Measurements from ENCODE around the gene SLC9A7. TPM values are rescaled to one million over a fixed set of nuclear protein-coding genes. Genes with fewer than 3 reads are reported as not detected.

The SLC9A7 gene
- total and polyA plus RNA-seq, 2 donors (not counting 1 experiment from before 2014, with no cell fraction given) = 13.9 to 47.7 TPM

GRCh38 chrX:46584736-46585135 lies 174.2 kb downstream of the SLC9A7 start:
- H3K27ac ChIP-seq (ENCODE audit: insufficient read depth, low read length) = no peak overlapping the region
- no peak overlapping the region for H3K4me3 ChIP-seq (replicated peaks in 1 of 4; ENCODE audit: control extremely low read depth in 1 of 4, insufficient read depth in 1 of 4, low read depth in 3 of 4, low read length in 4 of 4)
- H4K20me1 ChIP-seq (ENCODE audit: control insufficient read depth, extremely low read depth, insufficient read depth, low read length) = no peaks in the 10 kb centered on the region
- no peak overlapping the region for H3K4me2 ChIP-seq (ENCODE audit: extremely low read depth, insufficient read depth, low read length)
- no peaks in the 10 kb centered on the region for H3K27me3 ChIP-seq (ENCODE audit: control insufficient read depth, insufficient read depth, low read length)
- no peak for TF ChIP-seq CTCF (conservative IDR thresholded peaks at IDR 0.05 in 1 of 2, IDR thresholded peaks at IDR 0.05 in 1 of 2; ENCODE audit: low read depth in 1 of 2, low read length in 2 of 2)
- TF ChIP-seq EZH2 (IDR thresholded peaks at IDR 0.05; ENCODE audit: low read length, missing control alignments) = no peak
- H3K9ac ChIP-seq (ENCODE audit: insufficient read depth, low read length) = no peak overlapping the region
- DNase-seq (ENCODE audit: low read depth in 2 of 2) = no peak
- no peaks in the 10 kb centered on the region for H3K9me3 ChIP-seq (ENCODE audit: control insufficient read depth, insufficient read depth, low read depth, low read length)
- H2AFZ ChIP-seq (ENCODE audit: low read length) = no peak overlapping the region
- H3K36me3 ChIP-seq (ENCODE audit: control insufficient read depth, insufficient read depth, low read length) = no peaks in the 10 kb centered on the region
- peaks cover 7% of the 10 kb centered on the region for H3K79me2 ChIP-seq (ENCODE audit: control insufficient read depth, insufficient read depth, low read length)
- H3K4me1 ChIP-seq (ENCODE audit: control insufficient read depth, extremely low read depth, insufficient read depth, low read length) = peaks cover 16% of the 10 kb centered on the region

GRCh38 chrX:46582966-46583365 lies 176.0 kb downstream of the SLC9A7 start:
- H3K9me3 ChIP-seq (ENCODE audit: control insufficient read depth, insufficient read depth, low read depth, low read length) = no peaks in the 10 kb centered on the region
- DNase-seq (ENCODE audit: low read depth in 2 of 2) = peak; percentile 88 to 93
- H3K27ac ChIP-seq (ENCODE audit: insufficient read depth, low read length) = peak overlapping the region; percentile 84
- TF ChIP-seq CTCF (conservative IDR thresholded peaks at IDR 0.05 in 1 of 2, IDR thresholded peaks at IDR 0.05 in 1 of 2; ENCODE audit: low read depth in 1 of 2, low read length in 2 of 2) = no peak
- no peak for TF ChIP-seq EZH2 (IDR thresholded peaks at IDR 0.05; ENCODE audit: low read length, missing control alignments)
- no peak overlapping the region for H2AFZ ChIP-seq (ENCODE audit: low read length)
- H3K4me1 ChIP-seq (ENCODE audit: control insufficient read depth, extremely low read depth, insufficient read depth, low read length) = peaks cover 15% of the 10 kb centered on the region
- H3K4me3 ChIP-seq (replicated peaks in 1 of 4; ENCODE audit: control extremely low read depth in 1 of 4, insufficient read depth in 1 of 4, low read depth in 3 of 4, low read length in 4 of 4) = no peak overlapping the region
- no peak overlapping the region for H3K9ac ChIP-seq (ENCODE audit: insufficient read depth, low read length)
- no peaks in the 10 kb centered on the region for H3K36me3 ChIP-seq (ENCODE audit: control insufficient read depth, insufficient read depth, low read length)
- no peaks in the 10 kb centered on the region for H3K27me3 ChIP-seq (ENCODE audit: control insufficient read depth, insufficient read depth, low read length)
- peak overlapping the region; percentile 75 for H3K4me2 ChIP-seq (ENCODE audit: extremely low read depth, insufficient read depth, low read length)
- peaks cover 9% of the 10 kb centered on the region for H3K79me2 ChIP-seq (ENCODE audit: control insufficient read depth, insufficient read depth, low read length)
- no peaks in the 10 kb centered on the region for H4K20me1 ChIP-seq (ENCODE audit: control insufficient read depth, extremely low read depth, insufficient read depth, low read length)

GRCh38 chrX:46582325-46582724 lies 176.6 kb downstream of the SLC9A7 start:
- Histone ChIP-seq H3K4me1 (ENCODE audit: control insufficient read depth, extremely low read depth, insufficient read depth, low read length) (peaks cover 11% of the 10 kb centered on the region), H3K9ac (ENCODE audit: insufficient read depth, low read length) (peak overlapping the region; percentile 53)
- DNase-seq (ENCODE audit: low read depth in 2 of 2) = peak; percentile 42 to 75

More at GRCh38 chrX:46582325-46582724, 176.6 kb downstream of the SLC9A7 start:
- Histone ChIP-seq H3K27me3 (ENCODE audit: control insufficient read depth, insufficient read depth, low read length) (no peaks in the 10 kb centered on the region), H2AFZ (ENCODE audit: low read length) (no peak overlapping the region), H3K36me3 (ENCODE audit: control insufficient read depth, insufficient read depth, low read length) (no peaks in the 10 kb centered on the region), H3K9me3 (ENCODE audit: control insufficient read depth, insufficient read depth, low read depth, low read length) (no peaks in the 10 kb centered on the region), H3K27ac (ENCODE audit: insufficient read depth, low read length) (peak overlapping the region; percentile 84), H3K4me3 (replicated peaks in 1 of 4; ENCODE audit: control extremely low read depth in 1 of 4, insufficient read depth in 1 of 4, low read depth in 3 of 4, low read length in 4 of 4) (peak overlapping the region in 1 of 4 experiments; percentile 4), H4K20me1 (ENCODE audit: control insufficient read depth, extremely low read depth, insufficient read depth, low read length) (no peaks in the 10 kb centered on the region), H3K4me2 (ENCODE audit: extremely low read depth, insufficient read depth, low read length) (peak overlapping the region; percentile 75), H3K79me2 (ENCODE audit: control insufficient read depth, insufficient read depth, low read length) (peaks cover 9% of the 10 kb centered on the region)
- TF ChIP-seq CTCF (conservative IDR thresholded peaks at IDR 0.05 in 1 of 2, IDR thresholded peaks at IDR 0.05 in 1 of 2; ENCODE audit: low read depth in 1 of 2, low read length in 2 of 2) = no peak
- TF ChIP-seq EZH2 (IDR thresholded peaks at IDR 0.05; ENCODE audit: low read length, missing control alignments) = no peak
